GM18526 (cell line): Measurements from ENCODE around the gene TGIF1.

Experiments used
- POLR2A ChIP-seq: IDR thresholded peaks from 3 replicates; pipeline ENCODE4 v1.6.1; 2011; ENCODE audit not compliant: insufficient read length; ENCODE audit errors: extremely low read depth

TGIF1 gene

DNA sequence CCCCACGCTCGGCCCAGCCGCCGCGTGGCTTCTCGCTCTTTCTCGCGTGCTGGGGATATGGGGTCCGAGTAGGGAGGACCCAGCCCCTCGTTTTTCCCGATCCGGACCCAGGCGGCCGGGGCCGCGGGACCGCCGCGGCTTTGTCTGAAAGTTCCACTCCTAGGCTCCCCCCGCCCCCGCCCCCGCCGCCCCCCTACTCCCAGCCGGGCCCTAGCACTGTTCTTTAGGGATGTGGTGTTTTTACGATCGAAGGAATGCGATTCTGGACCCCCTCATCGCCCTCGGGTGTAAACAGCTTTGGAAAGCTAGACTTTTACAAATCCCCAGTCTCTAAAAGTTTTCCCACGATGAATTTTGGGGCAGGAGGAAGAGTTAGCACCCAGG is 819 bp downstream of the TGIF1 start:
- no peak for TF ChIP-seq POLR2A

DNA sequence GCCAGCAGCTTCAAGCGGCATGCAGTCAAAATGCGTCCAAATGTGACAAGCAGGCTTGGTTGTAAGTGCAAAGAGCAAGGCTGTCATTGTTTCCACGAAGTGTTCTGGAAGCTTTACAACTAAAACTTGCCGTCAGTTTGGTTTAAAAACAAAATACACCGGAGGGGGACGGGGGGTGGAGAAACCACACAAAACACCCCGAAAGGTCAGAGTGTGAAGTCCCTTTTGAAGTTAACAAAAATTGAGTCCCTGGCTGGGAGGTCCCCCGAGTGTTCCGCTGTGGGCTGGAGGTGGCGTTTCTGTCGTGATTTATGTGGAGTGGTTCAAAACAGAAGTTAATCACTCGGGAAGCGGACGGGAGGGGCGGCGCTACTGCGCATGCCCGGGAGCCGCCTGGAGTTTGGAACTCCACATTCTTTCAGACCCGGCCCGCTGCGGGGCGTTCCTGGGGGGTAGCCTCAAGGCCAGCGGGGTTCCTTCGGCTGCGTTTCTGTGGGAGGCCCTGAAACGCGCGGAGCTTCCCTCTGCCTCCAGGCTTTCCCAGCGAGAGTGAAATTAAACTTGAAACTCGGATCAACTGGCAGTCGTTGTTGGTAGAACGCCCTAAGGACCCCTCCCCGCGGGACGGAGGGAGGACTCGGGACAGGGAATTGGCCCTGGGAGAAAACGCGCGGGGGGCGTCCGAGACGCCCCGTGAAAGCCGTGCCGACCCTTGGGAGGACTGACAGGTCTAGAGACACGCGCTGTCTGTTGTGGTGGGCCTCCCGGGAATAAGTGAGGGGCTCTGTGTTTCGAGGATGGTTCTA is 1.4 kb downstream of the TGIF1 start:
- no peak for TF ChIP-seq POLR2A

DNA sequence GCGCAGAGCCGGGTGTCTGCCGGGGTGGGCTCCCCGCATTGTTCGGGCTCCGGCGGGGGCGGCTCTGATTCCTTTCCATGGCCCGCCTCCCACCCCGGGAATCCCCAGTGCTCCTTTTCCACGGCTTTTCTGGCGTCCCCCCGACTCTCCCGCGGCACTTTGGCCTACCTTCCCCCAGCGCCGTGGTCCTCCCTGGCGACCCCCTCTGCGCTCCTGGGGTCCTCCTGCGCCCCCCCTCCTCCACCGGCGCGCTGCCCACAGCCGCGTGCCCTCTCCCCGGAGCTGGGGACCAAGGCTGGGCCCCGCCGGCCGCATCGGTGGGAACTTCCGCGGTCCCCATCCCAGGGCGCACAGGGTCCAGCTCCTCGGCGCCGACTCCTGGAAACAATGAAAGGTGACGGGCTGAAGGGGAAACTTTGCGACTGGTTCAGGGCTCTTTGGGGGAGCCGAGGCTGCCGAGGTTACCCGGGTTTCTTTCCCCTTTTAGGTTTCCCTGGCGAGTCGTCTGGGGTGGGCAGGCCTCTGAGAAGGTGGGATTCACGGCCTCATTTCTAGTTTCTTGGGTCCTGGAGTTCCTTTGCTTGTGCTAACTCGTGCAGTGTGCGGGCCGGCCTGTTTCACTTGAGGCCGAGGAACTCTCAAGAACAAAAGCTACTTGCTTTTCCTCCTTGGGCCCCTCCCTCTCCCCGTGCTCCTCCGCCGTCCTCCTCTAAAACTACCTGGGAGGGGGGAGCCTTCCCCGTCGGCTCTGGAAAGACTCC is 2.2 kb downstream of the TGIF1 start:
- TF ChIP-seq POLR2A = no peak

DNA sequence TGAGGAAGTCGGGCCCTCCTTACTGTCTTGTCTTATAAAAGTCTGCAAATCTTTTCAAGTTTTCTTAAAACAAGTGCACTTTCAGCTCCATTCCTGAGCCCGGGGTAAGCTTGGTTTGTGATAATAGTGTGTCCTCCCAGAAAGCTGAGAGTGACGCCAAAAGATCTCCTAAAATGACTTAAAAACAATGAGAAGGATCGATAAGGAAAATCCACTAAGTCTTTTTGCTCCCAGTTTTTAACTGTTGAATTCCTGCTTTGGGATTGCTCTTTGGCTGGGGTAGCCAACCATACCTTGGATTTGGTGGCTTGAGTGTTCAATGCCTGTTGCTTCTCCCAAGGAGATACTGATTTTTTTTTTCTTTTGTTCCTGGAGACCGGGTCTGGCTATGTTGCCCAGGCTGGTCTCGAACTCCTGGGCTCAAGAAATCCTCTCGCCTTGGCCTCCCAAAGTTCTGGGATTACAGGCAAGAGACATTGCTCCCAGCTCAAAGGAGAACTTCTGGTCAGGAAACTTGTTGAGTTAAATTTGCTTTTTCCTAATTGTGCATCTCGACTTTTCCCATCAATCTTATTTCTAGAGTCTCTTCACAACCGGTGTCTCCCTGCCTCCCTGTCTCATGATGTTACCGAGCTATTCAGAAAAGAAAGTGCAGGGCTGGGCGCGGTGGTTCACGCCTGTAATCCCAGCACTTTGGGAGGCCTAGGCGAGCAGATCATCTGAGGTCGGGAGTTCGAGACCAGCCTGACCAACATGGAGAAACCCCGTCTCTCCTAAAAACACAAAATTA is 3.0 kb downstream of the TGIF1 start:
- no peak for TF ChIP-seq POLR2A

DNA sequence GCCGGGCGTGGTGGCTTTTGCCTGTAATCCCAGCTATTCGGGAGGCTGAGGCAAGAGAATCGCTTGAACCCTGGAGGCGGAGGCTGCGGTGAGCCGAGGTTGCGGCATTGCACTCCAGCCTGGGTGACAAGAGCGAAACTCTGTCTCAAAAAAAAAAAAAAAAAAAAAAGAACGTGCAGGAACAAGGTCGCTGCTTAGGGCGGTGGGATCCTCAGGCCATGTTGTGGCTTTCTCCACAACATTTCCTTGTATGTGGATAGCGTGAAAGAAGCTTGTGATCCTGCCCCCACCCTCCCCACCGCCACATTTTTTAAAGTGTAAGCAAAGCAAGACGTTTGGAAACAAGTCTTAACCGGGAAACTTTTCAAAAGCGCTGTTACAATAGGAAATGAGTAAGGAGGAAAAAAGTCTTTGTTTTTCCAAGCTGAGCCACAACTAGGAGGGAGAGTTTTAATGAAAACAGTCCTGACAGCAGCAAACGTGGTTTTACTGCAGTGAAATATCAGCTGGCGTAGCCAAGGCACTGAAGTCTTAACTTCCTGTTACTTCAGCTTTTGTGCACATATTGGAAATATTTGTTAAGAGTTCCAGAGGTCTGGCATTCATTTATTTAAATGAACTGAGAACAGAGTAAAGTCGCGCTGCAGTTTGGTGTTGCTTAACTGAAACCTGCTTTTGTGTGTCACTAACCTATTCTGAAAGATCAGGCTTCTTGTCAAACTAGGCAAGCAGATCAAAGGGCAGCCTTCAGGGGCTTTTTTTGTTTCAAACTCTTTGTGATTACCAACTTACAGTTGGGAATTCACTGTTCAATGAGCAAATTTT is 3.8 kb downstream of the TGIF1 start:
- no peak for TF ChIP-seq POLR2A

DNA sequence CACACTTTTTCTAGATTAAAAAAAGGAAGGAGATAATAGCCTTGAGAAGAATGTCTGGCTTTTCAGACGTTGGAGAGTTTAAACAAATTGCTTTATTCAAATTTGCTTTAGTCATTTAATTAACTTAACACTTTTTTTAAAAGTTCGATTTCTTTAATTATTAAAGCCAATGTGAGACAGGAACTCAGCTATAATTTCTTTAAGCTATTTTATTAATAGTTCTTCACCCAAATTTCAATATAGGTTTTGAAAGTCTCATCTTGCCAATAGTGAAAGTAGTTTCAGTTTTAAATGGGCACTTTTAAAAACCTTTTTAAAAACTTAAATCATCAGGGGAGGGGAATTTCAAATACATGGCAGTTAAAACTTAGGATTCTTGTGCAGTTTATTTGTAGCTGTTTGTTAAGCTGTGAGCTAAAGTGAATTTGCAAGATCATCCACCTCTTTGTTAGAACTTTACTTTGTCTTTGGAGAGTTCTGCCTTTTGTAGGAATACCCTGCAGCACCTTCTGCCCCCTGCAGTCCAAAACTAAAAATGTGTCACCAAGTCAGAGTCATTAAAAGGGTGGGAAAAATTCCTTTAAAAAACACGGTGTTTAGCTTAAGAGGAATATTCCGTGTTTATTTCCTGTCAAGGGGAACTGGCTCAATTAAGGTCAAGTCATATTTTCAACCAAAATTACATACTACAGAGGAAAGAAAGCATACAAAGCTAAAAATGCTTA is 4.6 kb downstream of the TGIF1 start:
- no peak for TF ChIP-seq POLR2A

DNA sequence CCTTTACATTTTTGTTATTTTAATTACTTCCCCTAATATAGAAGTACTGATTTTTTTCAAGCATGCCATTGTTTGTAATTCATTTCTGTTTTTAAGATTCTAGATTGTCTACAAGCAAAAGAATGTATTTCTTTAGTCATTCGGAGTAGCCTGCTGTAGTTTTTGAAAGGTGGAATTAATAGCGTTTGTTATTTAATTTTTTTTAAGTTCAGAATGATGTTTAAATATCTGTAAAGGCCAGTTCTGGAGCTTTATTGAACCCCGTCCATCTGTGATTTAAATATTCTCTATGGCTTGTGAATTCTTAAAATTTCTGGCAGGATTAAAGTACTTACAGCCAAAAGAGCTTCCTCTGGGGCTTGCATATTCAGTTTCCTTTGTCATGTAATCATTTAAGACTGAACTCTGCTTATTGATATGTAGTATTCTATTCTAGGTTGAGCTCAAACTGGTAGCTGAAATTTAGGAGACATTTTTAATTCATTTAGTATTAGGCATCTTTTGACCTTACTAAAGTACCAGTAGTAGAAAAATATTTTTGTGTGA is 5.2 kb downstream of the TGIF1 start:
- TF ChIP-seq POLR2A = no peak

DNA sequence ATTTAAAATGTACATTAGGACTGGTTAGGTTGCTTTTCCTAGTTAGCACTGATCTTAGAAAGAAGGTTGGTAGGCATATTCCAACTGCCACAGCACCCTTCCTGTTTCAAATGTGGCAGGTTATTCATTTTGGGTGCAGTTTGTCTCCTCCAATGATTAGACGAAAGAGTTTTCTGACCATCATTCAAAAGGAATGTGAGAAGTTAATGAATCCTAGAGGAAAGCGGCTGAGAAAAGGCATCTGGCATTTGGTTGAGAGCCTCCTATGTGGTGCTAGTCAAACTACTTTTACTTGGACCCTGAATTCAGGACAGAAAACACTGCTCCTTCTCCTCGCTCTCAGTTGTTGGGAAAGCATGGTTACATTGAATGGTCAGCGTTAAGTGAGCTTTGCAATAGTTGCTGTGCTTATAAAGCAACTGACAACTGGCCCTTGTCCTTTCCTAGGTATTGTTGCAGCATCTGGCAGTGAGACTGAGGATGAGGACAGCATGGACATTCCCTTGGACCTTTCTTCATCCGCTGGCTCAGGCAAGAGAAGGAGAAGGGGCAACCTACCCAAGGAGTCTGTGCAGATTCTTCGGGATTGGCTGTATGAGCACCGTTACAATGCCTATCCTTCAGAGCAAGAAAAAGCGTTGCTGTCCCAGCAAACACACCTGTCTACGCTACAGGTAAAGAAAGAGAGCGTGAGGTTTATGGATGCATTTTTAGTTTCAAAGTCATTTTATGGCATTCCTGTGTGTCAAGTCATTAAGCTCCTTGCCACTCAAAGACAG is 6.1 kb downstream of the TGIF1 start:
- TF ChIP-seq POLR2A = no peak

DNA sequence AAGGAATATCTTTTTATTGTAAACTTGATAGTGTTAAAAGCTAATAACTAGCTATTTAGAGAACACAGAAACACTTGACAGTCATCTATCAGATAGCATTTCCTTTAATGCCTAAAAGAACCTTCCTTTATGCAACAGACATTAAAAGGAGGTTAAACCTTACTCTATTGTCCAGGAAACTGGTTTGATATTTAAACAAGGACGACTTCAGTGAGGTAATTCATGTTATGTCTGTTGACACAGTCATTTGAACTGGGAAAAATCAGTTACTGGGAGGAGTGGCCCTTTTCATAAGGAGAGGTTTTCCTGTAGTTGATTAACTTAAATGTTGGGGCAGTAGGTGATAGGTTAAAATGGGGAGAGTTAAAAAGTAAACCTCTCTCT is 6.7 kb downstream of the TGIF1 start:
- no peak for TF ChIP-seq POLR2A

DNA sequence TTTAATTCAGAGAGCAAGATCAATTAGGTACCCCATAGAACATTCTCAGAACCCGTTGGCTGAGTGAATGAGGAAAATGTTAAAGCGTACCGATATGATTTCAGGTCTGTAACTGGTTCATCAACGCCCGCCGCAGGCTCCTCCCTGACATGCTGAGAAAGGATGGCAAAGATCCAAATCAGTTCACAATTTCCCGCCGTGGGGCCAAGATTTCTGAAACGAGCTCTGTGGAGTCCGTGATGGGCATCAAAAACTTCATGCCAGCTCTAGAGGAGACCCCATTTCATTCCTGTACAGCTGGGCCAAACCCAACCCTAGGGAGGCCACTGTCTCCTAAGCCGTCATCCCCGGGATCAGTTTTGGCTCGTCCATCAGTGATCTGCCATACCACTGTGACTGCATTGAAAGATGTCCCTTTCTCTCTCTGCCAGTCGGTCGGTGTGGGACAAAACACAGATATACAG is 7.3 kb downstream of the TGIF1 start:
- TF ChIP-seq POLR2A = no peak

DNA sequence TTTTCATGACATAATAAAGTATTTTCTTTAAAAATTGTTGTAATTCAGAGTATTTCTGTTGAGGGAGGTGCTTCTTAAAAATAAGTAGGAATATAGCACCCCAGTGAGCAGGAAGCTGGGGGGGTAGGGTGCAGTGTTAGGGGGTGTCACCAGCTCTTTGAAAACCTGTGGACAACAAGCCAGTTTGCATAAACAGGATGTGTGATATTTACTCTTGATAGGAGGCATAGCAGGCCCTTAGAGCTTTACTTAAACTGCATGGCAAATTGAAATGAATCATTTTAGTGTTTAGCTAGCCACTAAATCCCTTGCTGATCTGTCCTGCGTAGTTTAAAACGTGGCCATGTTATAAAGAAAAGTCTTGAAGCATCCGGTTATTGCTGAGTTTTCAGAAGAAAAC is 8.4 kb downstream of the TGIF1 start:
- TF ChIP-seq POLR2A = no peak

DNA sequence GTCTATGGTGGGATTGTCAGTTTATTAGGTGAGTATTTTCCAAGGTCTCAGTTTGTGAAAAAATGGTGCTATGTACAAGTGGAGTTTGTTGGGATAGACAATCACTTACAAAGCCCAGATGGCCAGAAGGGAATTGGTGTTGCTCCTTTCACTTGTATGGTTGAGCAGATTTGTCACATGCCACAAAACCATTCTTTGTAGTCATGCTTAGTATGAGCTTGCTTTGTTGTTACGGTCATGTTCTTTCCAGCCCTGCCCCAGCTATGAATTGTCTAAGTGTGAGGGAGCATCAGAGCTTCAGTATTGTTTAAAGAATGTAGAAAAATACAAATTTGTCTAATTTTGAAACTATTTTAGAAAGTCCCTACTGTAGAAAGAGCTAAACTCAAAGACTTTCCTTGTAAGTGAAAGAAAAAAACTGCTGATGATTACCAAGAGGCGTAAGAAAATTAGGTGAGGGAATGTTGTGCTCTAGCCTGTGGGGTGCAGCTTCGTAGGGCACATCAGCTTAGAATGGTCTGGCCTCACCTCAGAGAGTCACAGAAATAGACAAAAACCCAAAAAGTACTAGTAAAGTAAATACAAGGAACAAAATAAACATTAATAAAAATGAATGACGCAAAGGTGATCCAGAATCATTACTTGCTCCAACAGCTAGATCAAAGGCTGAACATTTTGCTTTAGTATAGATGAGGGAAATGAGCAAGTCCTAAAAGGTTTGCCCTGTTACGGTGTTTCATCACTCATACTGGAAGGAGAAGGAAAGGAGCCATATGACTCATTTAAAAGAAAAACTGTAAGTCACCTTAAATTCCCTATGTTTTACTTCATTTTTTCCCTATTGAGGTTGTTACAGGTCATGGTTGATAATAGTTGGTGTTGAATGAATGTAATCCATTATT is 9.2 kb downstream of the TGIF1 start:
- TF ChIP-seq POLR2A = no peak
